IMR-90 (cell line): ENCODE results near the gene PARP2. TPM values are rescaled to one million over a fixed set of nuclear protein-coding genes. Genes with fewer than 3 reads are reported as not detected.

Source experiments
- ATAC-seq: fragments of 200-7000 bp; cut with Tn5 transposase; 2 replicates; pipeline ENCODE4 v1.9.1; 2020; ENCODE audit warnings: low read depth, mild to moderate bottlenecking, moderate library complexity
- BruUV-seq: library from RNA; stranded (reverse); fragments of 400-500 nt; replicated peaks from 2 replicates; lab custom pipeline; 2021; lab: Mats Ljungman, UMichigan
- CTCF ChIA-PET: fragments of 300-600 bp; formaldehyde crosslinking; extraction: SDS; loops from one replicate; lab custom pipeline; 2021; ENCODE audit warnings: antibody characterized with exemption; lab: Yijun Ruan, JAX
- POLR2A ChIA-PET: fragments of 300-600 bp; sonication (Branson Sonifier 250); formaldehyde crosslinking; loops from one replicate; lab custom pipeline; 2022; ENCODE audit warnings: antibody characterized with exemption; ENCODE audit not compliant: unreplicated experiment; lab: Charles Lee
- DNase-seq: peaks from one replicate; pipeline ENCODE4 v3.0.0; 2013
- H2AFZ ChIP-seq: replicated peaks from 2 replicates; pipeline ENCODE3; 2013; ENCODE audit warnings: low read length, mild to moderate bottlenecking; ENCODE audit not compliant: poor library complexity
- H2AK5ac ChIP-seq: 2 replicates; pipeline ENCODE4 v1.6.1; 2013; ENCODE audit warnings: low read depth, low read length, inconsistent platforms
- H2AK9ac ChIP-seq: replicated peaks from 2 replicates; pipeline ENCODE3; 2013; ENCODE audit warnings: mild to moderate bottlenecking, low read depth, low read length, moderate library complexity; ENCODE audit not compliant: poor library complexity
- H2BK120ac ChIP-seq: 2 replicates; pipeline ENCODE4 v1.6.1; 2013; ENCODE audit warnings: low read depth, low read length, inconsistent platforms
- H2BK15ac ChIP-seq: 3 replicates; pipeline ENCODE4 v1.6.1; 2013; ENCODE audit warnings: low read depth, low read length, inconsistent platforms
- H2BK20ac ChIP-seq: 2 replicates; pipeline ENCODE4 v1.6.1; 2013; ENCODE audit warnings: low read depth, mild to moderate bottlenecking, inconsistent platforms, low read length, moderate library complexity
- H2BK5ac ChIP-seq: 2 replicates; pipeline ENCODE4 v1.6.1; 2013; ENCODE audit warnings: mild to moderate bottlenecking, low read depth, low read length, inconsistent platforms; ENCODE audit not compliant: poor library complexity, severe bottlenecking
- H3K14ac ChIP-seq: replicated peaks from 2 replicates; pipeline ENCODE4 v1.6.1; 2013; ENCODE audit warnings: low read depth, low read length, inconsistent platforms
- H3K18ac ChIP-seq: 2 replicates; pipeline ENCODE4 v1.6.1; 2013; ENCODE audit warnings: low read depth, low read length, control low read depth
- H3K23ac ChIP-seq: 2 replicates; pipeline ENCODE4 v1.6.1; 2013; ENCODE audit warnings: low read depth, low read length, inconsistent platforms
- H3K27ac ChIP-seq: 2 replicates; pipeline ENCODE4 v1.5.1; 2013; ENCODE audit warnings: mild to moderate bottlenecking, control low read depth, low read length; ENCODE audit not compliant: insufficient read depth
- H3K27me3 ChIP-seq: 2 replicates; pipeline ENCODE4 v1.6.1; 2013; ENCODE audit warnings: low read length; ENCODE audit not compliant: control insufficient read depth, insufficient read depth
- H3K36me3 ChIP-seq: 2 replicates; pipeline ENCODE4 v1.6.1; 2013; ENCODE audit warnings: low read length, mixed read lengths; ENCODE audit not compliant: control insufficient read depth, insufficient read depth
- H3K4ac ChIP-seq: 2 replicates; pipeline ENCODE4 v1.6.1; 2013; ENCODE audit warnings: low read depth, low read length, inconsistent platforms
- H3K4me1 ChIP-seq: 2 replicates; pipeline ENCODE4 v1.6.1; 2013; ENCODE audit warnings: low read length, mixed read lengths; ENCODE audit not compliant: control insufficient read depth, insufficient read depth
- H3K4me2 ChIP-seq: 2 replicates; pipeline ENCODE4 v1.6.1; 2013; ENCODE audit warnings: low read depth, mild to moderate bottlenecking, control low read depth, low read length, moderate library complexity
- H3K4me3 ChIP-seq: 2 replicates; pipeline ENCODE4 v1.5.1; 2013; ENCODE audit warnings: low read depth, mild to moderate bottlenecking, control low read depth, low read length, moderate library complexity; ENCODE audit not compliant: insufficient read depth
- H3K56ac ChIP-seq: 2 replicates; pipeline ENCODE4 v1.6.1; 2013; ENCODE audit warnings: low read length, inconsistent platforms; ENCODE audit not compliant: insufficient read depth; ENCODE audit errors: extremely low read depth
- H3K79me1 ChIP-seq, 2 experiments: 2 replicates each; pipeline ENCODE4 v1.6.1; 2013; ENCODE audit warnings: low read length in 2 of 2, inconsistent platforms in 1 of 2, low read depth in 1 of 2
- H3K9ac ChIP-seq: 2 replicates; pipeline ENCODE4 v1.6.1; 2013; ENCODE audit warnings: low read depth, low read length, control low read depth
- H3K9me1 ChIP-seq: 2 replicates; pipeline ENCODE4 v1.6.1; 2013; ENCODE audit warnings: low read length, inconsistent platforms; ENCODE audit not compliant: insufficient read depth
- H3K9me3 ChIP-seq: 2 replicates; pipeline ENCODE4 v1.6.1; 2013; ENCODE audit warnings: low read length; ENCODE audit not compliant: control insufficient read depth, insufficient read depth
- H4K20me1 ChIP-seq: 2 replicates; pipeline ENCODE4 v1.6.1; 2013; ENCODE audit warnings: low read length, inconsistent platforms; ENCODE audit not compliant: insufficient read depth
- H4K5ac ChIP-seq: 2 replicates; pipeline ENCODE4 v1.6.1; 2013; ENCODE audit warnings: mild to moderate bottlenecking, low read depth, low read length, control low read depth
- H4K8ac ChIP-seq, 2 experiments: 2 replicates each; pipeline ENCODE4 v1.6.1; 2013; ENCODE audit warnings: low read depth in 2 of 2, low read length in 2 of 2, control low read depth in 1 of 2, inconsistent platforms in 1 of 2
- H4K91ac ChIP-seq: 2 replicates; pipeline ENCODE4 v1.6.1; 2013; ENCODE audit warnings: low read depth, low read length, inconsistent platforms; ENCODE audit not compliant: insufficient read depth
- CEBPB ChIP-seq: IDR thresholded peaks from 2 replicates; pipeline ENCODE4 v1.6.1; 2012; ENCODE audit warnings: low read depth, low read length, improper control_type of control experiment
- CHD1 ChIP-seq: IDR thresholded peaks from 2 replicates; pipeline ENCODE4 v1.6.1; 2012; ENCODE audit warnings: low read depth, low read length, improper control_type of control experiment
- FOS ChIP-seq: fragments of 150-350 bp; IDR thresholded peaks from 2 replicates; pipeline ENCODE4 v1.6.1; 2016; ENCODE audit warnings: low read depth, low read length
- MAFK ChIP-seq: IDR thresholded peaks from 2 replicates; pipeline ENCODE4 v1.6.1; 2012; ENCODE audit warnings: low read depth, low read length, improper control_type of control experiment
- MXI1 ChIP-seq: IDR thresholded peaks from 2 replicates; pipeline ENCODE4 v1.6.1; 2012; ENCODE audit warnings: low read depth, mild to moderate bottlenecking, low read length, moderate library complexity, borderline replicate concordance
- NFE2L2 ChIP-seq: fragments of 150-350 bp; IDR thresholded peaks from 2 replicates; pipeline ENCODE4 v1.6.1; 2016; ENCODE audit warnings: low read depth, mild to moderate bottlenecking, low read length
- POLR2A ChIP-seq: IDR thresholded peaks from 2 replicates; pipeline ENCODE4 v1.6.1; 2012; ENCODE audit warnings: mild to moderate bottlenecking, low read depth, low read length
- RCOR1 ChIP-seq: IDR thresholded peaks from 2 replicates; pipeline ENCODE4 v1.6.1; 2012; ENCODE audit warnings: mild to moderate bottlenecking, low read length, improper control_type of control experiment; ENCODE audit not compliant: insufficient replicate concordance
- WGBS, 2 experiments: methylation state at CpG; one replicate each; pipeline versions ENCODE4 v1.1.5 to v1.1.7; 2013; ENCODE audit warnings: missing lambda C conversion rate in 2 of 2; ENCODE audit not compliant: insufficient read length in 1 of 2; ENCODE audit errors: extremely low coverage in 2 of 2; 5-methylcytosine and 5-hydroxymethylcytosine counted together
- dilution Hi-C: fragments of 300-500 bp; cut with HindIII; formaldehyde crosslinking; loops from one replicate; pipeline ENCODE4 v1.14.3; 2018; ENCODE audit warnings: low sequenced_read_pairs; ENCODE audit not compliant: unreplicated experiment
- in situ Hi-C: fragments of 300-500 bp; cut with MboI; formaldehyde crosslinking; loops from 3 replicates; pipeline ENCODE4 v1.14.3; 2019; ENCODE audit warnings: low sequenced_read_pairs, inconsistent platforms, mixed read lengths
- intact Hi-C: fragments of 100-400 bp; cut with micrococcal nuclease; formaldehyde crosslinking; loops from 2 replicates; pipeline ENCODE4 v1.10.0; 2022
- polyA plus RNA-seq, 3 experiments: library from polyadenylated mRNA; depleted of rRNA; stranded (reverse); fragments of >200 nt; gene quantifications; 2 replicates each; pipeline ENCODE4 v1.2.3, GENCODE V29; 2012; ENCODE audit warnings: low replicate concordance in 1 of 3
- total RNA-seq: library from RNA; depleted of rRNA; stranded (reverse); fragments of >200 nt; gene quantifications from 2 replicates; pipeline ENCODE4 v1.2.3, GENCODE V29; 2012
- TF ChIP-seq, protein P1 (sequence below): fragments of 150-350 bp; IDR thresholded peaks from 2 replicates; pipeline ENCODE4 v1.6.1; 2016; ENCODE audit warnings: low read depth, mild to moderate bottlenecking, low read length, moderate library complexity, borderline replicate concordance
- TF ChIP-seq, protein P2 (sequence below): fragments of 150-350 bp; IDR thresholded peaks from 2 replicates; pipeline ENCODE4 v1.6.1; 2017; ENCODE audit warnings: mild to moderate bottlenecking, antibody characterized with exemption, low read length, low read depth
- TF ChIP-seq, protein P3 (sequence below): conservative IDR thresholded peaks from 2 replicates; pipeline ENCODE4 v1.5.1; 2012; ENCODE audit warnings: mild to moderate bottlenecking, low read depth, low read length, improper control_type of control experiment

PARP2 gene
- total and polyA plus RNA-seq, 2 of the 4 experiments (the other 2 are of a cell fraction), result 11.7 to 19.1 TPM

DNA sequence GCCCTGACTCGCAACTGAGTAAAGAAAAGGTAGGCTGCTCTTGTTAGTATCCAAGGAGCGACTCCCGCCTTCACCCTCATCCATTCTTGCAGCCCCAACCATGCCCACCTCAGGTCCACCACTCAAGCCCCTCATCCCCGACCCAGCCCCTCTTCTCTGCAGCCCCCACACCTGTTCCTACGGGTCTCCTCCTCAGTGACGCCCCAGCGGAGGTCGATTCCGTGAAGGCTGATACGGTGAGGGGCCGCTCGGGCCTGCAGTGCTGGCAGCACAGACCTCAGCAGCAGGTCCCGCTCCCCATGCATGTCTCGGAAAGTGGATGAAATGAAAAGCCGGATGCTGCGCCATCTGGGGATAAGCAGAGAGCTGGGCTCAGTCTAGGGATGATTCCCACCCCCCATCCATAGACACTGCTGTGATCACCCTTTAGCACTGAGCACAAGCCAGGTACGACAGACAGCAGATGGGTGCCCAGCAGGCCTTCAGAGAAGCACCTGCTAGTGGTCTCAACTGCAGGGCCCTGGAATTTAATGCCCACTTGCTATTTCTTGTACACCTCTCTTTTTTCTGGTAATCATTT, 42.9 kb downstream of the PARP2 start:
- Histone ChIP-seq H3K27me3 (no peaks in the 10 kb centered on the region), H3K9ac (no peak overlapping the region), H3K56ac (no peak overlapping the region), H3K4me3 (no peak overlapping the region), H2AK9ac (no peak overlapping the region), H3K4me1 (no peaks in the 10 kb centered on the region), H3K23ac (no peak overlapping the region), H3K9me1 (no peaks in the 10 kb centered on the region), H2BK120ac (no peak overlapping the region), H3K4ac (no peak overlapping the region), H4K8ac (no peak overlapping the region), H2BK20ac (no peak overlapping the region), H3K36me3 (peaks cover 75% of the 10 kb centered on the region), H2BK5ac (no peak overlapping the region), H2AFZ (no peak overlapping the region), H2AK5ac (no peak overlapping the region), H3K27ac (no peak overlapping the region), H4K5ac (no peak overlapping the region), H2BK15ac (no peak overlapping the region), H3K79me1 (no peaks in the 10 kb centered on the region), H4K91ac (no peak overlapping the region), H3K14ac (no peak overlapping the region), H3K18ac (no peak overlapping the region), H3K9me3 (no peaks in the 10 kb centered on the region), H4K20me1 (no peaks in the 10 kb centered on the region), H3K4me2 (no peak overlapping the region)
- dilution Hi-C loops, result no loop called here
- in situ Hi-C loops, result no loop called here
- WGBS, 2 experiments, result 95% methylated on average over 3 of the region's 17 CpGs; no CpG with 5 or more reads in 1 of the 2 experiments
- no peak for DNase-seq
- CTCF ChIA-PET, result no interaction called here
- intact Hi-C loops, result no loop called here
- ATAC-seq, result no peak
- BruUV-seq, result no TSS peak
- POLR2A ChIA-PET, result no interaction called here
- TF ChIP-seq NFE2L2 (no peak), MXI1 (no peak), CHD1 (no peak), CEBPB (no peak), RCOR1 (no peak), MAFK (no peak), POLR2A (no peak), FOS (no peak)
- TF ChIP-seq, protein P1, sequence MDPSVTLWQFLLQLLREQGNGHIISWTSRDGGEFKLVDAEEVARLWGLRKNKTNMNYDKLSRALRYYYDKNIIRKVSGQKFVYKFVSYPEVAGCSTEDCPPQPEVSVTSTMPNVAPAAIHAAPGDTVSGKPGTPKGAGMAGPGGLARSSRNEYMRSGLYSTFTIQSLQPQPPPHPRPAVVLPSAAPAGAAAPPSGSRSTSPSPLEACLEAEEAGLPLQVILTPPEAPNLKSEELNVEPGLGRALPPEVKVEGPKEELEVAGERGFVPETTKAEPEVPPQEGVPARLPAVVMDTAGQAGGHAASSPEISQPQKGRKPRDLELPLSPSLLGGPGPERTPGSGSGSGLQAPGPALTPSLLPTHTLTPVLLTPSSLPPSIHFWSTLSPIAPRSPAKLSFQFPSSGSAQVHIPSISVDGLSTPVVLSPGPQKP, result no peak
- TF ChIP-seq, protein P2, sequence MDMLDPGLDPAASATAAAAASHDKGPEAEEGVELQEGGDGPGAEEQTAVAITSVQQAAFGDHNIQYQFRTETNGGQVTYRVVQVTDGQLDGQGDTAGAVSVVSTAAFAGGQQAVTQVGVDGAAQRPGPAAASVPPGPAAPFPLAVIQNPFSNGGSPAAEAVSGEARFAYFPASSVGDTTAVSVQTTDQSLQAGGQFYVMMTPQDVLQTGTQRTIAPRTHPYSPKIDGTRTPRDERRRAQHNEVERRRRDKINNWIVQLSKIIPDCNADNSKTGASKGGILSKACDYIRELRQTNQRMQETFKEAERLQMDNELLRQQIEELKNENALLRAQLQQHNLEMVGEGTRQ, result no peak
- TF ChIP-seq, protein P3, sequence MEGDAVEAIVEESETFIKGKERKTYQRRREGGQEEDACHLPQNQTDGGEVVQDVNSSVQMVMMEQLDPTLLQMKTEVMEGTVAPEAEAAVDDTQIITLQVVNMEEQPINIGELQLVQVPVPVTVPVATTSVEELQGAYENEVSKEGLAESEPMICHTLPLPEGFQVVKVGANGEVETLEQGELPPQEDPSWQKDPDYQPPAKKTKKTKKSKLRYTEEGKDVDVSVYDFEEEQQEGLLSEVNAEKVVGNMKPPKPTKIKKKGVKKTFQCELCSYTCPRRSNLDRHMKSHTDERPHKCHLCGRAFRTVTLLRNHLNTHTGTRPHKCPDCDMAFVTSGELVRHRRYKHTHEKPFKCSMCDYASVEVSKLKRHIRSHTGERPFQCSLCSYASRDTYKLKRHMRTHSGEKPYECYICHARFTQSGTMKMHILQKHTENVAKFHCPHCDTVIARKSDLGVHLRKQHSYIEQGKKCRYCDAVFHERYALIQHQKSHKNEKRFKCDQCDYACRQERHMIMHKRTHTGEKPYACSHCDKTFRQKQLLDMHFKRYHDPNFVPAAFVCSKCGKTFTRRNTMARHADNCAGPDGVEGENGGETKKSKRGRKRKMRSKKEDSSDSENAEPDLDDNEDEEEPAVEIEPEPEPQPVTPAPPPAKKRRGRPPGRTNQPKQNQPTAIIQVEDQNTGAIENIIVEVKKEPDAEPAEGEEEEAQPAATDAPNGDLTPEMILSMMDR, result no peak
